ENCODE results near the gene FAM89B.

DNA sequence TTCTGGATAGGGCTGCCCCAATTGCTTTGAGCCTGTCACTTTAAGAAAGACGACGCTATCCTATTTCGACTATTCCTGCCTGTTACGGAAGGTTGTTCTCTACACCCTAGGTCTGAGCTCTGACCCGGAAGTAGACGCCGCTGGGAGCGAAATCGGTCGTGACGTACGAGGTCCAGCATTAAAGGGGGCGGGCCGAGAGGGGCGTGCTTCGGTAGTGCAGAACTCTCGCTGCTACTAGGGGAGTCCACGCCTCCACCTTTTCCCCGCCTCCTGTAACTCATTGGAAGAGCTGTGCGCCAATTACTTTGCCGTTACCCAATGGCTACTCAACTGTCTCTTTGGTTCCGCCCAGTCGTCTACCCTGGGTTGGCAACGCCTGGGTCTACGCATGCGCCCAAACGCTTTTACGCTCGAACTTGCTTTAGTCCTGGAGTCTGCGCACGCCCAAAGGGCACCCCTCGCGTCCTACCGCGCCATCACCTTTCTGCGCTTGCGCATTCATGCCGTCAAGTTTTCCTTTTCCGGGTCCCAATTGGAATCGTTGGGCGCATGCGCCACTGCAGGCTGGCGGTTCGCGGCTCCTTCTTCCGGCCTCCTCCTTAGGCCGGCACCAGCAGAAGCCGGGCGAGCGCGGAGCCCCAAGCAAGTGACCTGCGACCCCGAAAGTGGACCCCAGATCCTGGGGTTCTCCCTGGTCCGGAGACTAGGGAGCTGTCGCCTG, 43.1 kb downstream of the FAM89B start, which contains the start of gene PCNX3:
- TF ChIP-seq, protein P1, sequence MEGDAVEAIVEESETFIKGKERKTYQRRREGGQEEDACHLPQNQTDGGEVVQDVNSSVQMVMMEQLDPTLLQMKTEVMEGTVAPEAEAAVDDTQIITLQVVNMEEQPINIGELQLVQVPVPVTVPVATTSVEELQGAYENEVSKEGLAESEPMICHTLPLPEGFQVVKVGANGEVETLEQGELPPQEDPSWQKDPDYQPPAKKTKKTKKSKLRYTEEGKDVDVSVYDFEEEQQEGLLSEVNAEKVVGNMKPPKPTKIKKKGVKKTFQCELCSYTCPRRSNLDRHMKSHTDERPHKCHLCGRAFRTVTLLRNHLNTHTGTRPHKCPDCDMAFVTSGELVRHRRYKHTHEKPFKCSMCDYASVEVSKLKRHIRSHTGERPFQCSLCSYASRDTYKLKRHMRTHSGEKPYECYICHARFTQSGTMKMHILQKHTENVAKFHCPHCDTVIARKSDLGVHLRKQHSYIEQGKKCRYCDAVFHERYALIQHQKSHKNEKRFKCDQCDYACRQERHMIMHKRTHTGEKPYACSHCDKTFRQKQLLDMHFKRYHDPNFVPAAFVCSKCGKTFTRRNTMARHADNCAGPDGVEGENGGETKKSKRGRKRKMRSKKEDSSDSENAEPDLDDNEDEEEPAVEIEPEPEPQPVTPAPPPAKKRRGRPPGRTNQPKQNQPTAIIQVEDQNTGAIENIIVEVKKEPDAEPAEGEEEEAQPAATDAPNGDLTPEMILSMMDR (IDR thresholded peaks at IDR 0.05) = no peak
- peak; percentile 18 for TF ChIP-seq POLR2A (IDR thresholded peaks at IDR 0.05)

Measured in ovary (tissue), 3 donors.